Hepatocyte (in vitro differentiated cells): Measurements from ENCODE around the gene TEX261.

Experiments
- EZH2 ChIP-seq: fragments of 200-600 bp; sonication (generic); IDR thresholded peaks from 2 replicates; pipeline ENCODE4 v1.6.1; 2016; ENCODE audit warnings: antibody characterized with exemption, mild to moderate bottlenecking, borderline replicate concordance
- TF ChIP-seq, protein P1 (sequence below): fragments of 200-600 bp; sonication (generic); IDR thresholded peaks from 2 replicates; pipeline ENCODE4 v1.5.1; 2016; ENCODE audit warnings: antibody characterized with exemption, mild to moderate bottlenecking; ENCODE audit not compliant: poor library complexity

DNA sequence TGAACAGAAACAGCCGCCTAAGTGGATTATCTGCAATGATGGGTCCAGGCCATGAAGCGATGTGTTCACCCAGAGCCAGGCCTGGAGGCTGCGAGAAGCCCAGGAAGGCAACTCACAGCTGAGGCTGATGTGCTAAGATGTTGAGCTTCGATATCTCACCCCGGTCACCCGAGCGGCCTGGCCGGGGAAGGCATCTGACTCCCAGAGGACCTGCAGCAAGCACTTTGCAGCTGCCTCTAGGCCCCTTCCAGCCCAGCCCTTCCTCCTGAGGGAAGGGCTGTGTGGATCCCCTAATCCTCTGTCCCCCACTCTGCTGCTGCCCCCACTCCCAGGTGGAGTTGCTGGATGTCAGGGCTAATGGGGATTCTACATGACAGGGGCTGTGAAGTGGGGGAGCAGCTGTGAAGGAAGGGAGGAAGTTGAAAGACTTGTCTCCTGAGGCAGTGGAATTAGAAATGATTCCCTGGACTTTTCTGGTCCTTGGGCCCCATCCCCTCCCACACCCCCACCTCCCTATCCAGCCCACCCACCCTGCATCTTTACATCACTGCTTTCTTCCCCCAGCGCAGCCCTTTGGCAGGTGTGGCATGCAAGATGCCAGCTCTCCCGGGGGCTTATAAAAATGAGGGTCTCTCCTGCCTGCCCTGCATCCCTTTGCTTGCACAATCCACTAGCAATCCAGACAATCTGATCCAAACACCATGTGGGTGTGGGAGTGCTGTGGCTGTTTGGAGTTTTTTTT lies 54.7 kb downstream of the TEX261 start:
- TF ChIP-seq, protein P1, sequence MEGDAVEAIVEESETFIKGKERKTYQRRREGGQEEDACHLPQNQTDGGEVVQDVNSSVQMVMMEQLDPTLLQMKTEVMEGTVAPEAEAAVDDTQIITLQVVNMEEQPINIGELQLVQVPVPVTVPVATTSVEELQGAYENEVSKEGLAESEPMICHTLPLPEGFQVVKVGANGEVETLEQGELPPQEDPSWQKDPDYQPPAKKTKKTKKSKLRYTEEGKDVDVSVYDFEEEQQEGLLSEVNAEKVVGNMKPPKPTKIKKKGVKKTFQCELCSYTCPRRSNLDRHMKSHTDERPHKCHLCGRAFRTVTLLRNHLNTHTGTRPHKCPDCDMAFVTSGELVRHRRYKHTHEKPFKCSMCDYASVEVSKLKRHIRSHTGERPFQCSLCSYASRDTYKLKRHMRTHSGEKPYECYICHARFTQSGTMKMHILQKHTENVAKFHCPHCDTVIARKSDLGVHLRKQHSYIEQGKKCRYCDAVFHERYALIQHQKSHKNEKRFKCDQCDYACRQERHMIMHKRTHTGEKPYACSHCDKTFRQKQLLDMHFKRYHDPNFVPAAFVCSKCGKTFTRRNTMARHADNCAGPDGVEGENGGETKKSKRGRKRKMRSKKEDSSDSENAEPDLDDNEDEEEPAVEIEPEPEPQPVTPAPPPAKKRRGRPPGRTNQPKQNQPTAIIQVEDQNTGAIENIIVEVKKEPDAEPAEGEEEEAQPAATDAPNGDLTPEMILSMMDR = no peak
- no peak for TF ChIP-seq EZH2
